Endothelial cell of umbilical vein (primary cell): ENCODE results near the gene SFT2D2. TPM values are rescaled to one million over a fixed set of nuclear protein-coding genes. Genes with fewer than 3 reads are reported as not detected.

Experiments
- BruUV-seq: library from RNA; stranded (reverse); fragments of 400-500 nt; replicated peaks from 2 replicates; lab custom pipeline; 2021; lab: Mats Ljungman, UMichigan
- CTCF ChIA-PET: fragments of 300-600, 350-600 bp; sonication (Branson Sonifier 250); formaldehyde crosslinking; loops from one replicate; lab custom pipeline; 2021; ENCODE audit warnings: antibody characterized with exemption, inconsistent platforms; lab: Charles Lee
- POLR2A ChIA-PET: fragments of 300-600, 350-600 bp; sonication (Branson Sonifier 250); formaldehyde crosslinking; loops from one replicate; lab custom pipeline; 2021; ENCODE audit warnings: antibody characterized with exemption, inconsistent platforms; lab: Charles Lee
- DNase-seq: peaks from one replicate; pipeline ENCODE4 v3.0.0-alpha.2; 2011; ENCODE audit warnings: low read depth, low spot score
- FAIRE-seq: peaks from 2 replicates; lab custom pipeline; 2011; peaks lifted over from hg19 to GRCh38; lab: Jason Lieb, UNC
- H2AFZ ChIP-seq: 2 replicates; pipeline ENCODE4 v1.6.0; 2012; ENCODE audit warnings: low read depth, low read length, control low read depth, inconsistent platforms
- H3K27ac ChIP-seq: 2 replicates; pipeline ENCODE4 v1.5.1; 2011; ENCODE audit warnings: low read depth, mild to moderate bottlenecking, control low read depth, low read length, moderate library complexity; ENCODE audit not compliant: insufficient read depth
- H3K27me3 ChIP-seq, 2 experiments: 2 replicates each; pipeline versions ENCODE4 v1.6.0 to v1.6.1; 2011; ENCODE audit warnings: low read length in 2 of 2, mixed read lengths in 1 of 2; ENCODE audit not compliant: control insufficient read depth in 2 of 2, insufficient read depth in 2 of 2
- H3K36me3 ChIP-seq, 2 experiments: 2 replicates in 1 of 2; 3 replicates in 1 of 2; pipeline ENCODE4 v1.5.1; 2011; ENCODE audit warnings: low read length in 2 of 2, mild to moderate bottlenecking in 1 of 2, moderate library complexity in 1 of 2; ENCODE audit not compliant: control insufficient read depth in 2 of 2, insufficient read depth in 2 of 2; ENCODE audit errors: extremely low read depth in 1 of 2
- H3K4me1 ChIP-seq: 3 replicates; pipeline ENCODE4 v1.5.1; 2011; ENCODE audit warnings: mild to moderate bottlenecking, low read length; ENCODE audit not compliant: control insufficient read depth, insufficient read depth; ENCODE audit errors: extremely low read depth
- H3K4me2 ChIP-seq: 2 replicates; pipeline ENCODE4 v1.6.1; 2011; ENCODE audit warnings: low read length, control low read depth, mixed read lengths; ENCODE audit not compliant: insufficient read depth
- H3K4me3 ChIP-seq, 3 experiments: fragments of 200-600 bp in 1 of 3; sonication (generic), shearing (Covaris generic) in 1 of 3; replicated peaks in 1 of 3; 2 replicates each; pipeline ENCODE4 v1.5.1; 2011 to 2016; ENCODE audit warnings: control low read depth in 3 of 3, low read length in 3 of 3, mild to moderate bottlenecking in 2 of 3, inconsistent platforms in 1 of 3, low read depth in 1 of 3, moderate library complexity in 1 of 3; ENCODE audit not compliant: insufficient read depth in 1 of 3
- H3K79me2 ChIP-seq: 2 replicates; pipeline ENCODE4 v1.6.0; 2012; ENCODE audit warnings: low read length, inconsistent platforms; ENCODE audit not compliant: control insufficient read depth, insufficient read depth
- H3K9ac ChIP-seq: replicated peaks from 2 replicates; pipeline ENCODE3; 2011; ENCODE audit warnings: low read length, control low read depth; ENCODE audit not compliant: insufficient read depth; ENCODE audit errors: extremely low read depth
- H3K9me1 ChIP-seq: replicated peaks from 3 replicates; pipeline ENCODE4 v1.6.0; 2011; ENCODE audit warnings: mild to moderate bottlenecking, low read length; ENCODE audit not compliant: control insufficient read depth, insufficient read depth; ENCODE audit errors: extremely low read depth
- H3K9me3 ChIP-seq: replicated peaks from 2 replicates; pipeline ENCODE4 v1.5.1; 2012; ENCODE audit warnings: low read length, inconsistent platforms; ENCODE audit not compliant: control insufficient read depth, insufficient read depth
- H4K20me1 ChIP-seq: replicated peaks from 2 replicates; pipeline ENCODE3; 2011; ENCODE audit warnings: mild to moderate bottlenecking, low read length; ENCODE audit not compliant: control insufficient read depth, insufficient read depth; ENCODE audit errors: extremely low read depth
- CTCF ChIP-seq, 2 donors: IDR thresholded peaks; 1 replicate in 1 of 2; 2 replicates in 1 of 2; pipeline ENCODE4 v1.5.1; 2011; ENCODE audit warnings: low read length in 2 of 2, mild to moderate bottlenecking in 2 of 2, moderate library complexity in 2 of 2, control low read depth in 1 of 2, inconsistent platforms in 1 of 2, low read depth in 1 of 2; ENCODE audit not compliant: insufficient read depth in 1 of 2; ENCODE audit errors: extremely low read depth in 1 of 2
- EZH2 ChIP-seq: IDR thresholded peaks from 2 replicates; pipeline ENCODE4 v1.6.1; 2012; ENCODE audit warnings: borderline replicate concordance, low read depth, mild to moderate bottlenecking, moderate library complexity, low read length, inconsistent platforms; ENCODE audit not compliant: severe bottlenecking
- GATA2 ChIP-seq: IDR thresholded peaks from 2 replicates; pipeline ENCODE4 v1.7.0; 2011; ENCODE audit warnings: low read depth, mild to moderate bottlenecking, moderate library complexity, mixed read lengths, low read length; ENCODE audit not compliant: insufficient read length, insufficient read depth
- MYC ChIP-seq: IDR thresholded peaks from one replicate; pipeline ENCODE4 v1.6.1; 2011; ENCODE audit warnings: mild to moderate bottlenecking, low read depth, low read length
- POLR2A ChIP-seq: IDR thresholded peaks from 2 replicates; pipeline ENCODE4 v1.6.1; 2012; ENCODE audit warnings: low read depth, mild to moderate bottlenecking, control low read depth, low read length
- dilution Hi-C: fragments of 300-500 bp; cut with MboI; formaldehyde crosslinking; loops from one replicate; pipeline ENCODE4 v1.15.0; 2019; ENCODE audit warnings: low sequenced_read_pairs; ENCODE audit not compliant: extremely low pct_ligation_motif_present
- intact Hi-C: fragments of 100-400 bp; cut with micrococcal nuclease; formaldehyde crosslinking; loops from one replicate; pipeline ENCODE4 v1.10.0; 2022
- polyA plus RNA-seq, 4 experiments: library from polyadenylated mRNA; depleted of rRNA in 3 of 4; stranded (reverse) in 3 of 4; unstranded in 1 of 4; fragments of >200 nt; gene quantifications; 2 replicates each; pipeline versions ENCODE4 v1.2.1 to v1.2.3, GENCODE V29; 2011 to 2012; ENCODE audit warnings: missing spikeins in 1 of 4
- total RNA-seq: library from RNA; stranded (reverse); gene quantifications from 2 replicates; pipeline ENCODE4 v1.2.3, GENCODE V29; 2021

The SFT2D2 gene
- total and polyA plus RNA-seq, 2 donors (not counting 3 experiments of a cell fraction or from before 2014, with no cell fraction given): 16.7 to 68.1 TPM

GRCh38 chr1:168221275-168221674 is 4.5 kb upstream of the SFT2D2 start:
- Histone ChIP-seq H3K4me2 (no peak overlapping the region), H3K4me1 (no peaks in the 10 kb centered on the region), H3K9ac (no peak overlapping the region), H3K9me1 (no peaks in the 10 kb centered on the region), H3K36me3 (no peaks in the 10 kb centered on the region), H3K79me2 (peaks cover 3% of the 10 kb centered on the region), H4K20me1 (no peaks in the 10 kb centered on the region), H3K4me3 (no peak overlapping the region), H3K27ac (no peak overlapping the region), H2AFZ (no peak overlapping the region), H3K27me3 (peaks cover 6 to 7% of the 10 kb centered on the region in 2 experiments), H3K9me3 (no peaks in the 10 kb centered on the region)
- no peak for FAIRE-seq
- POLR2A ChIA-PET: no interaction called here
- DNase-seq: no peak
- no TSS peak for BruUV-seq
- dilution Hi-C loops (no loop called here), intact Hi-C loops (loop anchor here (10.0 kb wide), 1 partner anchor 894 kb away; no protein-coding TSS in a partner anchor)
- TF ChIP-seq POLR2A (no peak), GATA2 (no peak), CTCF (IDR thresholded peaks at IDR 0.05; ENCODE audit: extremely low read depth in 1 of 2, insufficient read depth in 1 of 2, low read depth in 1 of 2, low read length in 2 of 2) (no peak), MYC (no peak), EZH2 (no peak)
- CTCF ChIA-PET: no interaction called here

DNA sequence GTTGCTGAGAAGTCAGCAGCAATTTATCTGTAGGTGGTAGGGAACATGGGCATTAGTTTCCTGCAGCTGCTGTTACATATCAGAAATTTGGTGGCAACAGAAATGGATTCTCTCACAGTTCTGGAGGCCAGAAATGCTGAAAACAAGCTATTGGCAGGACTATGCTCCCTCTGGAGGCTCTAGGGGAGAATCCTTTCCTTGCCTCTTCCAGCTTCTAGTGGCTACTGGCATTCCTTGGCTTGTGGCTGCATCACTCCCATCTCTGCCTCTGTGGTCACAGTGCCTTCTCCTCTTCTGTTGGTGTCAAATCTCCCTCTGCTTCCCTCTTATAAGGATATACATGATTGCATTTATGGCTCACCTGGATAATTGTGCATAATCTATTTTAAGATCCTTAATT is 2.5 kb upstream of the SFT2D2 start:
- H3K4me1 ChIP-seq: peaks cover 13% of the 10 kb centered on the region
- no peaks in the 10 kb centered on the region for H4K20me1 ChIP-seq
- CTCF ChIA-PET: interaction anchor here (1.5 to 2.3 kb wide), 2 partner anchors 12 to 120 kb away, joined by 3 to 6 read pairs; no protein-coding TSS in a partner anchor
- peaks cover 20% of the 10 kb centered on the region for H3K79me2 ChIP-seq
- DNase-seq (no peak), FAIRE-seq (no peak)
- no peaks in the 10 kb centered on the region for H3K9me1 ChIP-seq
- dilution Hi-C loops: no loop called here
- POLR2A ChIA-PET: no interaction called here
- TF ChIP-seq GATA2 (no peak), MYC (no peak)
- no peaks in the 10 kb centered on the region for H3K36me3 ChIP-seq
- no peak overlapping the region for H2AFZ ChIP-seq
- no TSS peak for BruUV-seq
- H3K27me3 ChIP-seq: peaks cover 6 to 7% of the 10 kb centered on the region in 2 experiments
- no peak overlapping the region for H3K27ac ChIP-seq
- H3K9me3 ChIP-seq: no peaks in the 10 kb centered on the region
- no peak overlapping the region for H3K9ac ChIP-seq
- H3K4me2 ChIP-seq: no peak overlapping the region
- no peak overlapping the region for H3K4me3 ChIP-seq
- intact Hi-C loops: loop anchor here (10.0 kb wide), 1 partner anchor 892 kb away; no protein-coding TSS in a partner anchor
